ENCODE results near the gene SLC6A3.
"Not testable (repeated sequence)": the region's sequence is repeated elsewhere in the genome, so short reads cannot be mapped to it uniquely, and the experiment has no call there.

SLC6A3 gene

GRCh38 chr5:1367149-1367548 is 78.1 kb downstream of the SLC6A3 start:
- no peak for DNase-seq

- DNase-seq = no peak
Observed at GRCh38 chr5:1366514-1366913, 78.7 kb downstream of the SLC6A3 start.

- no peak for DNase-seq
Observed at GRCh38 chr5:1364211-1364610, 81.0 kb downstream of the SLC6A3 start.

GRCh38 chr5:1363581-1363980 is 81.7 kb downstream of the SLC6A3 start:
- DNase-seq = no peak

- DNase-seq = no peak
Observed at GRCh38 chr5:1363160-1363559, 82.1 kb downstream of the SLC6A3 start.

GRCh38 chr5:1362242-1363015 is 82.8 kb downstream of the SLC6A3 start:
- no peak for DNase-seq

- DNase-seq = no peak
Observed at GRCh38 chr5:1360861-1361260, 84.4 kb downstream of the SLC6A3 start.

GRCh38 chr5:1360367-1360766 is 84.9 kb downstream of the SLC6A3 start:
- not testable (repeated sequence) for DNase-seq

- no peak for DNase-seq
Observed at GRCh38 chr5:1359713-1360112, 85.5 kb downstream of the SLC6A3 start.

- no peak for DNase-seq
Observed at GRCh38 chr5:1359031-1359645, 86.1 kb downstream of the SLC6A3 start.

GRCh38 chr5:1358726-1359025 is 86.6 kb downstream of the SLC6A3 start:
- no peak for DNase-seq

GRCh38 chr5:1357946-1358725 is 87.1 kb downstream of the SLC6A3 start:
- DNase-seq = no peak

GRCh38 chr5:1356873-1357787 is 88.1 kb downstream of the SLC6A3 start:
- no peak for DNase-seq

GRCh38 chr5:1354576-1354975 is 90.7 kb downstream of the SLC6A3 start:
- DNase-seq = no peak

- no peak for DNase-seq
Observed at GRCh38 chr5:1352231-1353219, 92.7 kb downstream of the SLC6A3 start.

- no peak for DNase-seq
Observed at GRCh38 chr5:1351156-1351555, 94.1 kb downstream of the SLC6A3 start.

GRCh38 chr5:1349246-1349645 is 96.0 kb downstream of the SLC6A3 start:
- no peak for DNase-seq

- no peak for DNase-seq
Observed at GRCh38 chr5:1348986-1349245, 96.3 kb downstream of the SLC6A3 start.

- no peak for DNase-seq
Observed at GRCh38 chr5:1347571-1347970, 97.7 kb downstream of the SLC6A3 start.

GRCh38 chr5:1346627-1347440 is 98.4 kb downstream of the SLC6A3 start:
- DNase-seq = no peak

Measured in SHP77 (cell line).